GM12878 (cell line): ENCODE data around the gene EXOC1L. TPM values are rescaled to one million over a fixed set of nuclear protein-coding genes. Genes with fewer than 3 reads are reported as not detected.

Source experiments
- ATAC-seq: fragments of 200-7000 bp; cut with Tn5 transposase; 3 replicates; pipeline ENCODE4 v1.9.1; 2020; ENCODE audit warnings: mild to moderate bottlenecking, moderate library complexity
- BruUV-seq: library from RNA; stranded (reverse); fragments of 400-500 nt; replicated peaks from 2 replicates; lab custom pipeline; 2021; lab: Mats Ljungman, UMichigan
- CTCF ChIA-PET: fragments of 300-600 bp; sonication (Branson Sonifier 250); formaldehyde crosslinking; extraction: SDS; loops from one replicate; lab custom pipeline; 2021; ENCODE audit warnings: inconsistent platforms; lab: Yijun Ruan, JAX
- POLR2A ChIA-PET: fragments of 350-600 bp; formaldehyde crosslinking; extraction: SDS; loops from one replicate; lab custom pipeline; 2021; ENCODE audit warnings: inconsistent platforms; lab: Charles Lee
- RAD21 ChIA-PET: fragments of 300-600 bp; sonication (Branson Sonifier 250); formaldehyde crosslinking; loops from one replicate; lab custom pipeline; 2023; ENCODE audit warnings: antibody characterized with exemption; ENCODE audit not compliant: unreplicated experiment; lab: Charles Lee
- SMC1A ChIA-PET: fragments of 300-600 bp; sonication (Branson Sonifier 250); formaldehyde crosslinking; loops from one replicate; lab custom pipeline; 2023; ENCODE audit not compliant: unreplicated experiment, uncharacterized antibody; lab: Charles Lee
- DNase-seq: peaks from one replicate; pipeline ENCODE4 v3.0.0-alpha.2; 2011; ENCODE audit warnings: low read depth, low spot score
- FAIRE-seq: peaks from 3 replicates; lab custom pipeline; 2011; peaks lifted over from hg19 to GRCh38; lab: Jason Lieb, UNC
- H2AFZ ChIP-seq: 2 replicates; pipeline ENCODE4 v1.6.0; 2011; ENCODE audit warnings: low read depth, low read length, control low read depth; ENCODE audit not compliant: control insufficient read depth
- H3K27ac ChIP-seq: 2 replicates; pipeline ENCODE4 v1.5.1; 2011; ENCODE audit warnings: control low read depth; ENCODE audit not compliant: control insufficient read depth, insufficient read depth
- H3K27me3 ChIP-seq, 2 experiments: replicated peaks in 1 of 2; 2 replicates each; pipeline versions ENCODE4 v1.6.0 to v1.6.1; 2011; ENCODE audit warnings: low read length in 1 of 2; ENCODE audit not compliant: control insufficient read depth in 2 of 2, insufficient read depth in 2 of 2
- H3K36me3 ChIP-seq, 2 experiments: 2 replicates each; pipeline ENCODE4 v1.5.1; 2011; ENCODE audit warnings: low read length in 1 of 2; ENCODE audit not compliant: control insufficient read depth in 2 of 2, insufficient read depth in 2 of 2
- H3K4me1 ChIP-seq: 2 replicates; pipeline ENCODE4 v1.6.1; 2011; ENCODE audit warnings: mild to moderate bottlenecking, low read length, moderate library complexity, mixed read lengths; ENCODE audit not compliant: control insufficient read depth, insufficient read depth
- H3K4me2 ChIP-seq: 2 replicates; pipeline ENCODE4 v1.6.0; 2011; ENCODE audit warnings: control low read depth; ENCODE audit not compliant: control insufficient read depth, insufficient read depth
- H3K4me3 ChIP-seq: fragments of 200-600 bp; sonication (generic); 2 replicates; pipeline ENCODE4 v1.5.1; 2016
- H3K79me2 ChIP-seq: 2 replicates; pipeline ENCODE4 v1.6.0; 2011; ENCODE audit warnings: low read length; ENCODE audit not compliant: control insufficient read depth, insufficient read depth
- H3K9ac ChIP-seq: 2 replicates; pipeline ENCODE4 v1.8.0; 2011; ENCODE audit warnings: low read length, control low read depth, mixed read lengths; ENCODE audit not compliant: control insufficient read depth, insufficient read depth
- H3K9me3 ChIP-seq: replicated peaks from 3 replicates; pipeline ENCODE4 v1.5.1; 2011; ENCODE audit warnings: mild to moderate bottlenecking, low read length; ENCODE audit not compliant: control insufficient read depth, insufficient read depth
- H4K20me1 ChIP-seq: 2 replicates; pipeline ENCODE4 v1.6.0; 2011; ENCODE audit not compliant: control insufficient read depth, insufficient read depth
- MEF2A ChIP-seq: IDR thresholded peaks from 2 replicates; pipeline ENCODE4 v1.6.1; 2011; ENCODE audit warnings: low read depth, mild to moderate bottlenecking, low read length, moderate library complexity; ENCODE audit not compliant: insufficient read depth
- MYC ChIP-seq: IDR thresholded peaks from 2 replicates; pipeline ENCODE4 v1.6.1; 2011; ENCODE audit warnings: mild to moderate bottlenecking, low read length, moderate library complexity, inconsistent platforms; ENCODE audit not compliant: insufficient read depth, insufficient replicate concordance, insufficient read length, severe bottlenecking
- NFIC ChIP-seq: IDR thresholded peaks from 2 replicates; pipeline ENCODE4 v1.6.1; 2012; ENCODE audit warnings: low read depth, mild to moderate bottlenecking, inconsistent platforms, low read length, moderate library complexity
- RAD21 ChIP-seq: IDR thresholded peaks from 2 replicates; pipeline ENCODE4 v1.6.1; 2011; ENCODE audit warnings: mild to moderate bottlenecking, low read depth, low read length, moderate library complexity; ENCODE audit not compliant: insufficient read depth
- RCOR1 ChIP-seq: conservative IDR thresholded peaks from 2 replicates; pipeline ENCODE4 v1.6.1; 2012; ENCODE audit warnings: low read depth, low read length, improper control_type of control experiment
- RELA ChIP-seq: fragments of 450-650 bp; IDR thresholded peaks from 2 replicates; pipeline ENCODE4 v1.8.0; 2014; ENCODE audit warnings: borderline replicate concordance; ENCODE audit not compliant: partially characterized antibody
- SP1 ChIP-seq: IDR thresholded peaks from one replicate; pipeline ENCODE4 v1.6.1; 2011; ENCODE audit warnings: low read depth, low read length
- WGBS: methylation state at CpG from one replicate; pipeline ENCODE4 v1.1.6; 2016; ENCODE audit warnings: low lambda C conversion rate; ENCODE audit not compliant: insufficient replicate concordance, insufficient coverage; ENCODE audit errors: missing lambda C conversion rate; 5-methylcytosine and 5-hydroxymethylcytosine counted together
- in situ Hi-C: fragments of 300-500 bp; cut with MboI; formaldehyde crosslinking; loops from 9 replicates; pipeline ENCODE4 v1.14.3; 2018; ENCODE audit warnings: mixed read lengths
- intact Hi-C: fragments of 100-400 bp; cut with micrococcal nuclease; formaldehyde crosslinking; loops from one replicate; pipeline ENCODE4 v1.14.2; 2022; ENCODE audit not compliant: unreplicated experiment
- polyA plus RNA-seq, 11 experiments: library from polyadenylated mRNA; depleted of rRNA in 4 of 11; unstranded in 6 of 11; stranded (reverse) in 5 of 11; fragments of >200 nt; fragmentation: Nextera tagmentation in 4 of 11; fragmentation: Illumina TruSeq in 1 of 11; extraction: Ambion mirVana in 4 of 11; extraction: Trizol in 1 of 11; gene quantifications; 1 replicate in 1 of 11; 2 replicates in 10 of 11; pipeline versions ENCODE4 v1.2.1 to v1.2.3, GENCODE V29; 2011 to 2016; ENCODE audit warnings: inconsistent platforms in 2 of 11, missing spikeins in 2 of 11, low read depth in 1 of 11
- total RNA-seq, 4 experiments: library from RNA; depleted of rRNA in 3 of 4; stranded (reverse); fragments of >200 nt in 3 of 4; fragmentation: Illumina TruSeq in 1 of 4; extraction: Trizol in 1 of 4; gene quantifications; 2 replicates each; pipeline versions ENCODE4 v1.2.1 to v1.2.3, GENCODE V29; 2013 to 2021
- TF ChIP-seq, protein P1 (sequence below): IDR thresholded peaks from 2 replicates; pipeline ENCODE4 v1.6.1; 2012; ENCODE audit warnings: low read length, inconsistent platforms
- TF ChIP-seq, protein P2 (sequence below): fragments of 450-650 bp; IDR thresholded peaks from 2 replicates; pipeline ENCODE4 v1.6.1; 2017; ENCODE audit warnings: mild to moderate bottlenecking

Gene EXOC1L
- total and polyA plus RNA-seq, 10 of the 15 experiments (the other 5 are each of a cell fraction or from before 2014, with no cell fraction given), result not detected

DNA sequence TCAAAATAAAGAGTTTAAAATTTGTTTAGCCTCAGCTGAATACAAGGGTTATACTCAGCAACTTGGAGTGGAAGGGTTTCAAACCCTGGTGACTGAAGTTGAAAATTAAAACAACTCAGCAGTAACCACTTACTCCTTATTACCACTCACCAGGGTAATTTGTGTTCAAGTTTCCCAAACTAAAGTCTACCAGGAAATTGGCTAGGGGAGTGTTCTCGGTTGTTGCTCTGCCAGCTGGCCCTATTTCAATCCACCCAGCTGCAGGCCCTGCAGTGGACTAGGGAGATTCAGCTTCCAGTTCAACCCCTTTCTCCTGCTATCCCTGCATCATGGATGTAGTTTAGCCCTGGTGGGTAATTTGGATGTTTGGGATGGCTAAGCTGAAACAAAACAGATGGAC, 37.8 kb upstream of the EXOC1L start:
- TF ChIP-seq MYC (no peak), NFIC (no peak), RELA (no peak), RCOR1 (no peak), SP1 (no peak), RAD21 (no peak), MEF2A (no peak)
- TF ChIP-seq, protein P1, sequence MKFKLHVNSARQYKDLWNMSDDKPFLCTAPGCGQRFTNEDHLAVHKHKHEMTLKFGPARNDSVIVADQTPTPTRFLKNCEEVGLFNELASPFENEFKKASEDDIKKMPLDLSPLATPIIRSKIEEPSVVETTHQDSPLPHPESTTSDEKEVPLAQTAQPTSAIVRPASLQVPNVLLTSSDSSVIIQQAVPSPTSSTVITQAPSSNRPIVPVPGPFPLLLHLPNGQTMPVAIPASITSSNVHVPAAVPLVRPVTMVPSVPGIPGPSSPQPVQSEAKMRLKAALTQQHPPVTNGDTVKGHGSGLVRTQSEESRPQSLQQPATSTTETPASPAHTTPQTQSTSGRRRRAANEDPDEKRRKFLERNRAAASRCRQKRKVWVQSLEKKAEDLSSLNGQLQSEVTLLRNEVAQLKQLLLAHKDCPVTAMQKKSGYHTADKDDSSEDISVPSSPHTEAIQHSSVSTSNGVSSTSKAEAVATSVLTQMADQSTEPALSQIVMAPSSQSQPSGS, result no peak
- TF ChIP-seq, protein P2, sequence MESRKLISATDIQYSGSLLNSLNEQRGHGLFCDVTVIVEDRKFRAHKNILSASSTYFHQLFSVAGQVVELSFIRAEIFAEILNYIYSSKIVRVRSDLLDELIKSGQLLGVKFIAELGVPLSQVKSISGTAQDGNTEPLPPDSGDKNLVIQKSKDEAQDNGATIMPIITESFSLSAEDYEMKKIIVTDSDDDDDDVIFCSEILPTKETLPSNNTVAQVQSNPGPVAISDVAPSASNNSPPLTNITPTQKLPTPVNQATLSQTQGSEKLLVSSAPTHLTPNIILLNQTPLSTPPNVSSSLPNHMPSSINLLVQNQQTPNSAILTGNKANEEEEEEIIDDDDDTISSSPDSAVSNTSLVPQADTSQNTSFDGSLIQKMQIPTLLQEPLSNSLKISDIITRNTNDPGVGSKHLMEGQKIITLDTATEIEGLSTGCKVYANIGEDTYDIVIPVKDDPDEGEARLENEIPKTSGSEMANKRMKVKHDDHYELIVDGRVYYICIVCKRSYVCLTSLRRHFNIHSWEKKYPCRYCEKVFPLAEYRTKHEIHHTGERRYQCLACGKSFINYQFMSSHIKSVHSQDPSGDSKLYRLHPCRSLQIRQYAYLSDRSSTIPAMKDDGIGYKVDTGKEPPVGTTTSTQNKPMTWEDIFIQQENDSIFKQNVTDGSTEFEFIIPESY, result no peak
- Histone ChIP-seq H2AFZ (no peak overlapping the region), H3K4me3 (no peak overlapping the region), H3K27ac (no peak overlapping the region), H3K27me3 (no peaks in the 10 kb centered on the region), H3K79me2 (no peaks in the 10 kb centered on the region), H3K36me3 (no peaks in the 10 kb centered on the region), H3K4me1 (no peaks in the 10 kb centered on the region), H3K4me2 (no peak overlapping the region), H4K20me1 (no peaks in the 10 kb centered on the region), H3K9ac (no peak overlapping the region), H3K9me3 (no peaks in the 10 kb centered on the region)
- in situ Hi-C loops (no loop called here), intact Hi-C loops (no loop called here)
- ChIA-PET CTCF (interaction anchor here (1.3 kb wide), 1 partner anchor 8 kb away, joined by 3 read pairs; no protein-coding TSS in a partner anchor), RAD21 (no interaction called here), SMC1A (no interaction called here), POLR2A (no interaction called here)
- WGBS, result 5% methylated on average over 1 of the region's 1 CpG
- ATAC-seq (no peak), FAIRE-seq (no peak), DNase-seq (no peak)
- BruUV-seq, result no TSS peak
